Mucosa of stomach (tissue), 1 donor: ENCODE data around the gene APRT.
"Not testable (repeated sequence)": the region's sequence is repeated elsewhere in the genome, so short reads cannot be mapped to it uniquely, and the experiment has no call there.

Experiments used
- H3K27me3 ChIP-seq: one replicate; pipeline ENCODE4 v1.7.0; 2013; ENCODE audit warnings: mild to moderate bottlenecking, low read length; ENCODE audit not compliant: control insufficient read depth, insufficient read depth
- H3K36me3 ChIP-seq: one replicate; pipeline ENCODE4 v1.7.0; 2013; ENCODE audit warnings: low read length; ENCODE audit not compliant: control insufficient read depth, insufficient read depth
- H3K4me1 ChIP-seq: one replicate; pipeline ENCODE4 v1.7.0; 2013; ENCODE audit warnings: mild to moderate bottlenecking, low read length; ENCODE audit not compliant: control insufficient read depth, insufficient read depth
- H3K4me3 ChIP-seq: one replicate; pipeline ENCODE4 v1.7.0; 2013; ENCODE audit warnings: low read length
- H3K9ac ChIP-seq: one replicate; pipeline ENCODE4 v1.7.0; 2013; ENCODE audit warnings: mild to moderate bottlenecking, low read length, moderate library complexity
- H3K9me3 ChIP-seq: one replicate; pipeline ENCODE4 v1.7.0; 2013; ENCODE audit warnings: mild to moderate bottlenecking, low read length, moderate library complexity; ENCODE audit not compliant: control insufficient read depth
- donor health status: Pancreatic carcinoma.

Gene APRT

DNA sequence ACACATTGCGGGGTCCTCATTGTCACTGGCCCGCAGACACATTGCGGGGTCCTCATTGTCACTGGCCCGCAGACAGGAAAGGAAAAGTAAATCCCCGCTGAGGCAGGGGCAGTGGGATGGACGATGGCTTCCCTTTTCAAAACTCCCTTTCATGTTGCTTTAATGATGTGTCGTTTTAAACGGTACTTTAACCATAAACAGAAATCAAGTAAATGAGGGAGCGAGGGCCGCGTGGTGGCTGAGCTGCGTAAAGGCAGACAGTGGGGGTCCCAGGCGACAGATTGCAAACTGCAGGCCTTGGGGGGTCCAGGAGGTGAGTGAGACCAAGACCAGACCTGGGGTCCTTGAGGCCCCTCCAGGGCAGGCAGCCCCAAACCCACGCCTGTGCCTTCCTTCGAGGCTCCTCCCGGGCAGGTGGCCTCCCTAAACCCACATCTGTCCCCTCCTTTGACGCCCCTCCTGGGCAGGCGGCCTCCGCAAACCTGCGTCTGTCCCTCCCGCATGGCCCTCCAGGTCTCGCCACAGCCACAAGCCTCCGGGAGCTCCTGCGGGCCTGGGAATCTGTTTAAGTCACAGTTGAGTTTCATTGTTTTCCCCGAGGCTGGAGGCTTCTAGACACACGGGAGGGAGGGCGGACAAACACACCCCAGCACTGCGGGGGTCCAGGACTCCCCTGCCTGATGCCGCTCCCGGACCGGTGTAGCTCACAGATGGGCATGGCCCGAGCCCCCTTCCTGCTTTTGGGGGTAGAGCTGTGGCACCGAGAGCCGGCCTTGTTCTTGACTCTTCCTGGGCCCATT, 34.1 kb downstream of the APRT start:
- Histone ChIP-seq H3K36me3 (no peaks in the 10 kb centered on the region), H3K9me3 (no peaks in the 10 kb centered on the region), H3K9ac (no peak overlapping the region), H3K4me3 (no peak overlapping the region), H3K4me1 (peaks cover 26% of the 10 kb centered on the region), H3K27me3 (no peaks in the 10 kb centered on the region)

DNA sequence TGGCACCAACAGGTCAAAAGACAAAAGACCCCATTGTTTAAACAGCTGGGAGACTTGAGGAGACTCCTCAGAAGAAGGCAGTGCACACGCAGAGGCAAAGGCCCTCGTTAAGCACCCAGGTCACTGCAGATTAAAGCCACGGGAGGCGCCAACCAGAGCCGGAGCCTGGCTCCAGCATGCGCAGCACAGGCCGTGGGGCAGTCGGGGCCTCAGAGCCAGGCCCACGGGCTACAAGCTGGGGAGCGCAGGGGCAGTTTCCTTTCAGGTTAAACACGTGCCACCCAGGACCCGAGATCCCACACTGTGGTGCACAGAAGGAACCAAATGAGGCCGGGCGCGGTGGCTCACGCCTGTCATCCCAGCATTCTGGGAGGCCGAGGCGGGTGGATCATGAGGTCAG, 35.9 kb downstream of the APRT start:
- Histone ChIP-seq H3K4me1 (peaks cover 22% of the 10 kb centered on the region), H3K9ac (no peak overlapping the region), H3K27me3 (no peaks in the 10 kb centered on the region), H3K4me3 (no peak overlapping the region), H3K36me3 (no peaks in the 10 kb centered on the region), H3K9me3 (no peaks in the 10 kb centered on the region)

DNA sequence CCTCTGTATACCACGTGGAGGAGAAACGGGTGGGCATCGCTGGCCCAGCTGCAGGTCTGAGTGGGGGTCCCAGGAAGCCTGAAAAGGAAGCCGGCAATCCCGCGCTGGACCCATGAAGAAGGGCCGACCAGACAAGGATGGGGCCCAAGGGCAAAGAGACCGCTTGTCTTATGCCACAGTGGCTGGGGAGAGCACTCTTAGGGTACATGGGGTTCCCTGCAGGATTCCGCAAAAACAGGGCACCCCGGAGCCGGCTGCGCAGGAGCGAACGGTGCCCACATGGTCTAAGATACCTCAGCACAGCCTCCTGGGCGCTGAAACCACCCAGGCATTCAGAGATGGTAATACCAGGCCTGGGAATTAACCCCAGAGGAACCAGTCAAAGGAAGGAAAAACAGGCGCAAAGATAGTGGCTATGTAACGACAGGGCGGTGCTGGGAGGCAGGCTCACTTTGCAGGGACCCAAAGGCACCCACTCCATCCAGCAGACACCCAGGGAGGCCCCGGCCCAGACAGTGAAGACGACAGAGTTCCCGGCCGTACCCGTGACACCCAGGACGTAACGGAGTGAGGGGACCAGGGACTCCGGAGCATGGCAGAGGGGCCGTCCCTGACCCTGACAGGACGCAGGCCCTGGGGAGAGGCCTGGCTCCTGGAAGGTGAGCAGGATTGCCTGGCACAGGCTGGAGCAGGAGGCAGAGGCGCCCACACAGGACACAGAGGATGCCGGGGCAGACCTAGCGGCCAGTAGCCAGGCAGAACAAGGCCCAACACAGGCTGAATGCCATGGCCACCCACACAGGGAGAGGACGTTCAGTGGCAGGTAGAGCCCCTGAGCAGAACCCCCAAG, 37.0 kb downstream of the APRT start:
- H3K9me3 ChIP-seq: no peaks in the 10 kb centered on the region
- H3K4me1 ChIP-seq: peaks cover 22% of the 10 kb centered on the region
- H3K4me3 ChIP-seq: no peak overlapping the region
- H3K9ac ChIP-seq: no peak overlapping the region
- H3K36me3 ChIP-seq: no peaks in the 10 kb centered on the region
- no peaks in the 10 kb centered on the region for H3K27me3 ChIP-seq

DNA sequence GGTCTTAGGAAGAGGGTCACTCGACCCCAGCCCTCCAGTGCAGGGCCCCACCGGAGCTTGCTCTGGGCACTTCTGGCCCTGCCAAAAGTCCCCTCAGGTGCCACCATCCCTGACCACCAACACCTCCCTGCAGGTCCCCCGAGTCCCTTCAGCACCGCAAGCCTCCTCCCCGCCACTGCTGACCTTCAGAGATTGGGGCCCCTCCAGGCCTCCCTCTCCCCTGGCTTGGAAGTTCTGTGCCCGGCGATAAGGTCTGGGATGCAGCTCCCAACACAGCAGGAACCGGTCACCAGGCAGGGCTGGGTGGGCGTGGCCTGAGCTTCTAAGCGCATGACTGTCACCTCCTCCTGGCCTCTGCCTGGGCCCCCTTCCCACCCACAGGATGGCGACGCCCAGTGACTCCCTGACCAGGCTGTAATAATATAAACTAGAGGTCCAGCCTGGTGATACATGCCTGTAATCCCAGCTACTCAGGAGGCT, 37.9 kb downstream of the APRT start:
- H3K36me3 ChIP-seq: no peaks in the 10 kb centered on the region
- H3K4me1 ChIP-seq: peaks cover 21% of the 10 kb centered on the region
- H3K9ac ChIP-seq: no peak overlapping the region
- H3K4me3 ChIP-seq: no peak overlapping the region
- no peaks in the 10 kb centered on the region for H3K27me3 ChIP-seq
- H3K9me3 ChIP-seq: no peaks in the 10 kb centered on the region

- no peaks in the 10 kb centered on the region for H3K27me3 ChIP-seq
- no peaks in the 10 kb centered on the region for H3K36me3 ChIP-seq
- no peak overlapping the region for H3K4me3 ChIP-seq
- H3K9me3 ChIP-seq: no peaks in the 10 kb centered on the region
- H3K4me1 ChIP-seq: peaks cover 21% of the 10 kb centered on the region
- H3K9ac ChIP-seq: no peak overlapping the region
Measured at GRCh38 chr16:88772871-88773811, 38.6 kb downstream of the APRT start.

GRCh38 chr16:88771781-88772180, 39.9 kb downstream of the APRT start:
- not testable (repeated sequence) for H3K9me3 ChIP-seq, H3K27me3 ChIP-seq, H3K9ac ChIP-seq, H3K36me3 ChIP-seq, H3K4me3 ChIP-seq
- peaks cover 21% of the 10 kb centered on the region for H3K4me1 ChIP-seq

GRCh38 chr16:88771294-88771772, 40.4 kb downstream of the APRT start:
- Histone ChIP-seq H3K36me3 (no peaks in the 10 kb centered on the region), H3K9me3 (no peaks in the 10 kb centered on the region), H3K4me1 (peaks cover 21% of the 10 kb centered on the region), H3K4me3 (no peak overlapping the region), H3K27me3 (no peaks in the 10 kb centered on the region), H3K9ac (no peak overlapping the region)

- Histone ChIP-seq H3K9me3 (no peaks in the 10 kb centered on the region), H3K36me3 (no peaks in the 10 kb centered on the region), H3K9ac (no peak overlapping the region), H3K4me3 (no peak overlapping the region), H3K27me3 (no peaks in the 10 kb centered on the region), H3K4me1 (peaks cover 21% of the 10 kb centered on the region)
Measured at GRCh38 chr16:88770461-88771293, 41.1 kb downstream of the APRT start.

DNA sequence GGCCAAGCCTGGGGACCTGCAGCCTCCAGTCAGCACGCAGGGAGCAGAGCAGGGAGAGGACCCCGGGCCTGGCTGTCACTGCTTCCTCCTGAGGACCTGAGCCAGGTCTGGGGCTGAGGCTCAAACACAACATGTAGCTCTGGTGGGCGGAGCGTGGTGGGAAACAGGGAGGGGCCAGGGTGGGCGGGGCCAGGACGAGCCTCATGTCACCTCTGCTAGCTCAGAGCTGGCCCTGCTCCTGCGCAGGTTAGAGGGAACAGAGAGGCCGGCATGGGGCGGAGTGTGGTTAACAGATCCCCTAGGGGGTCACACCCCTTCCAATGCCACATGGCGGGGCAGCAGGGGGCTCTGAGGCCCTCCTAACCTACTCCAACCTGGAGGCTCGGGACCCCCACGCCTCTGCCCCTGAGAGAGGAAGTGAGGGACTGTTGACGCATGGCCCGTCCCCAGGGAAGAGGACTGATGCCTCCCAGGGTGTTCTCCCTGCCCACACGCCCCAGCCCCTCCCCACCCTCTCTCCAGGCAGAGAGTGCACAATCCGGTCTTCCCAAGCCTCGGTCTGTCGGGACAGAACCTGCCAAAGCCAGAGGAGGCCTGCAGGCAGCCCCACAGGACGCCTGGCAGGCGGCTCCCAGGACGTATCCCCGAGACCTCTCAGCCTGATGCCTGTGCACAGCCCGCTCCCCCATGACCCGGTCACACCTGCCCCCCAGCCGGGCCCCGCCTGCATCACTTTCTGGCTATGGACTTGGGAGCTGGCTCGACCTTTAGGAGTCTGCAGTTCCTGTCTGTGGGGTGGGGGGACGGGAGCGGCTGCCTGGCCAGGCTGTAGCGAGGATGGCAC, 41.9 kb downstream of the APRT start:
- Histone ChIP-seq H3K9ac (no peak overlapping the region), H3K27me3 (no peaks in the 10 kb centered on the region), H3K4me1 (peaks cover 21% of the 10 kb centered on the region), H3K36me3 (no peaks in the 10 kb centered on the region), H3K9me3 (no peaks in the 10 kb centered on the region), H3K4me3 (no peak overlapping the region)

- H3K4me1 ChIP-seq: peaks cover 23% of the 10 kb centered on the region
- H3K27me3 ChIP-seq: no peaks in the 10 kb centered on the region
- H3K36me3 ChIP-seq: no peaks in the 10 kb centered on the region
- no peaks in the 10 kb centered on the region for H3K9me3 ChIP-seq
- no peak overlapping the region for H3K4me3 ChIP-seq
- no peak overlapping the region for H3K9ac ChIP-seq
Measured at GRCh38 chr16:88768071-88768783, 43.5 kb downstream of the APRT start.
